ENCODE results near the gene SLC6A8. TPM values are rescaled to one million over a fixed set of nuclear protein-coding genes. Genes with fewer than 3 reads are reported as not detected.
"Not testable (repeated sequence)": the region's sequence is repeated elsewhere in the genome, so short reads cannot be mapped to it uniquely, and the experiment has no call there.

Gene SLC6A8
- total RNA-seq, 1 experiment from 2014 or later, result 45.3 TPM

DNA sequence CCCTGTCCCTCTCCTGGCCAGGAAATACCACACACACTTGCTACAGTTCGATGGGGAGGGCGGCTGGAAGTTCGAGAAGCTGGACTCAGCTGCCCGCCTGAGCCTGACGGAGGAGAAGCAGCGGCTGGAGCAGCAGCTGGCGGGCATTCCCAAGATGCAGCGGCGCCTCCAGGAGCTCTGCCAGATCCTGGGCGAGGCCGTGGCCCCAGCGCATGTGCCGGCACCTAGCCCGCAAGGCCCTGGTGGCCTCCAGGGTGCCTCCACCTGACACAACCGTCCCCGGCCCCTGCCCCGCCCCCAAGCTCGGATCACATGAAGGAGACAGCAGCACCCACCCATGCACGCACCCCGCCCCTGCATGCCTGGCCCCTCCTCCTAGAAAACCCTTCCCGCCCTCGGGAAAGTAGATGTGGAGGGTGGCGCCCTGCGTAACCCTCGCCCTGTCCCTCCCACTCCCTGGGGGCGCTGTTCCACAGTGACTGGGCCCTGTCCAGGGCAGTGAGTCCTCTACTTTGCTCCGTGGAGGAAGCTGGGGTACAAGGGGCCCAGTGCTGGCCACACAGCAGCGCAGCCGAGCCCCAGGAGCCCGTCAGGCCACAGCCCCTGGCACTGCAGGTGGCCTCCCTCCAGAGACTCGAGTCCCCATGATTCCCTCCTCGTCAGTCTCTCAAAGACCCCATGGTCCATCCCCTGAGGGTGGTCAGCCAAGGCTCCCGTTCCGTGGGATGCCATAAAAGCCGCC, 55.9 kb downstream of the SLC6A8 start:
- H2AFZ ChIP-seq (ENCODE audit: low read length); H3K9me2 ChIP-seq (replicated peaks; ENCODE audit: low read length); H3K36me3 ChIP-seq (ENCODE audit: low read depth, low read length); H3K9me3 ChIP-seq (ENCODE audit: low read length); H3K79me2 ChIP-seq (ENCODE audit: low read length); H3K4me1 ChIP-seq (ENCODE audit: insufficient read depth, low read length); H3K9ac ChIP-seq (ENCODE audit: low read length); H3K27me3 ChIP-seq (ENCODE audit: low read length); H3K4me3 ChIP-seq (ENCODE audit: low read length); H4K20me1 ChIP-seq (ENCODE audit: low read length); H3F3A ChIP-seq (ENCODE audit: low read length, unreplicated experiment); H3K27ac ChIP-seq (ENCODE audit: low read length); BruUV-seq (replicated peaks); CTCF ChIA-PET; intact Hi-C loops (cut with micrococcal nuclease); POLR2A ChIA-PET (ENCODE audit: unreplicated experiment): not testable (repeated sequence)
- H3K4me2 ChIP-seq (ENCODE audit: low read length), result peak overlapping the region; percentile 28; the same call in 1 of the 2 replicates
- ATAC-seq (peak; percentile 24; the same call in 1 of the 2 replicates), DNase-seq (peak; percentile 43)

- peak; percentile 7 for DNase-seq
- intact Hi-C loops (cut with micrococcal nuclease), result no loop called here
- H3K9me3 ChIP-seq (ENCODE audit: low read length), result no peaks in the 10 kb centered on the region
- no peaks in the 10 kb centered on the region for H4K20me1 ChIP-seq (ENCODE audit: low read length)
- TF ChIP-seq EZH2 (IDR thresholded peaks at IDR 0.05; ENCODE audit: low read length, unreplicated experiment) (no peak), EZH2phosphoT487 (IDR thresholded peaks at IDR 0.05; ENCODE audit: borderline replicate concordance, low read length) (no peak), CTCF (conservative IDR thresholded peaks at IDR 0.05; ENCODE audit: low read depth, low read length) (peak; percentile 40; the same call in 1 of the 2 replicates)
- H3K79me2 ChIP-seq (ENCODE audit: low read length), result no peaks in the 10 kb centered on the region
- H3K36me3 ChIP-seq (ENCODE audit: low read depth, low read length), result no peaks in the 10 kb centered on the region
- H3K9ac ChIP-seq (ENCODE audit: low read length), result no peak overlapping the region
- H3K4me1 ChIP-seq (ENCODE audit: insufficient read depth, low read length), result no peaks in the 10 kb centered on the region
- H3K9me2 ChIP-seq (replicated peaks; ENCODE audit: low read length), result no peaks in the 10 kb centered on the region
- H3K4me2 ChIP-seq (ENCODE audit: low read length), result peak overlapping the region; percentile 28; the same call in 1 of the 2 replicates
- CTCF ChIA-PET, result no interaction called here
- H3K27me3 ChIP-seq (ENCODE audit: low read length), result no peaks in the 10 kb centered on the region
- H2AFZ ChIP-seq (ENCODE audit: low read length), result no peak overlapping the region
- no peak overlapping the region for H3K4me3 ChIP-seq (ENCODE audit: low read length)
- ATAC-seq, result 0 out of 2 replicates have a peak, but pooled peaks have one; percentile 24
- POLR2A ChIA-PET (ENCODE audit: unreplicated experiment), result no interaction called here
- no peaks in the 10 kb centered on the region for H3F3A ChIP-seq (ENCODE audit: low read length, unreplicated experiment)
- BruUV-seq (replicated peaks), result no TSS peak
- no peak overlapping the region for H3K27ac ChIP-seq (ENCODE audit: low read length)
Observed at GRCh38 chrX:153744210-153745066, 56.7 kb downstream of the SLC6A8 start.

GRCh38 chrX:153745067-153745433, 57.3 kb downstream of the SLC6A8 start:
- H2AFZ ChIP-seq (ENCODE audit: low read length); H3F3A ChIP-seq (ENCODE audit: low read length, unreplicated experiment); H3K79me2 ChIP-seq (ENCODE audit: low read length); H3K4me2 ChIP-seq (ENCODE audit: low read length); H3K4me3 ChIP-seq (ENCODE audit: low read length); H3K27me3 ChIP-seq (ENCODE audit: low read length); H3K36me3 ChIP-seq (ENCODE audit: low read depth, low read length); ATAC-seq; H3K4me1 ChIP-seq (ENCODE audit: insufficient read depth, low read length); H3K27ac ChIP-seq (ENCODE audit: low read length); H3K9ac ChIP-seq (ENCODE audit: low read length); intact Hi-C loops (cut with micrococcal nuclease); H3K9me3 ChIP-seq (ENCODE audit: low read length); H4K20me1 ChIP-seq (ENCODE audit: low read length); DNase-seq; H3K9me2 ChIP-seq (replicated peaks; ENCODE audit: low read length); BruUV-seq (replicated peaks); POLR2A ChIA-PET (ENCODE audit: unreplicated experiment); CTCF ChIA-PET: not testable (repeated sequence)

Other genes with a start within 250 kb of the SLC6A8 start
- 1.4 and 4.7 TPM in 2 replicates for gene TREX2, start 241.9 kb upstream of the SLC6A8 start, total RNA-seq (2014; rRNA removed)
- 34.1 and 46.0 TPM in 2 replicates for gene HAUS7, start 217.3 kb upstream of the SLC6A8 start, total RNA-seq (2014; rRNA removed)
- gene BGN, start 192.9 kb upstream of the SLC6A8 start, total RNA-seq (2014; rRNA removed), result not detected in 2 replicates
- gene ATP2B3, start 170.3 kb upstream of the SLC6A8 start, total RNA-seq (2014; rRNA removed), result not detected in 2 replicates
- gene CCNQ, start 88.8 kb upstream of the SLC6A8 start, total RNA-seq (2014; rRNA removed), result 110 and 145 TPM in 2 replicates
- 10.7 and 13.0 TPM in 2 replicates for gene DUSP9, start 40.7 kb upstream of the SLC6A8 start, total RNA-seq (2014; rRNA removed)
- gene PNCK, start 14.1 kb upstream of the SLC6A8 start, total RNA-seq (2014; rRNA removed), result 1.0 and 3.3 TPM in 2 replicates
- gene BCAP31, start 36.5 kb downstream of the SLC6A8 start, total RNA-seq (2014; rRNA removed), result 289 and 301 TPM in 2 replicates
- gene ABCD1, start 36.9 kb downstream of the SLC6A8 start, total RNA-seq (2014; rRNA removed), result 44.4 and 48.6 TPM in 2 replicates
- 27.3 and 43.5 TPM in 2 replicates for gene PLXNB3, start 76.3 kb downstream of the SLC6A8 start, total RNA-seq (2014; rRNA removed)
- 0.40 and 1.5 TPM in 2 replicates for gene SRPK3, start 93.1 kb downstream of the SLC6A8 start, total RNA-seq (2014; rRNA removed)
- 88.6 and 104 TPM in 2 replicates for gene IDH3G, start 106.4 kb downstream of the SLC6A8 start, total RNA-seq (2014; rRNA removed)
- 232 and 298 TPM in 2 replicates for gene SSR4, start 106.7 kb downstream of the SLC6A8 start, total RNA-seq (2014; rRNA removed)
- gene PDZD4, start 142.6 kb downstream of the SLC6A8 start, total RNA-seq (2014; rRNA removed), result 0.26 and 0.63 TPM in 2 replicates
- gene L1CAM, start 198.2 kb downstream of the SLC6A8 start, total RNA-seq (2014; rRNA removed), result 5.2 and 11.2 TPM in 2 replicates
- gene AVPR2, start 216.7 kb downstream of the SLC6A8 start, total RNA-seq (2014; rRNA removed), result not detected in 2 replicates
- gene ARHGAP4, start 238.3 kb downstream of the SLC6A8 start, total RNA-seq (2014; rRNA removed), result 4.0 and 4.6 TPM in 2 replicates
- gene NAA10, start 247.1 kb downstream of the SLC6A8 start, total RNA-seq (2014; rRNA removed), result 169 and 172 TPM in 2 replicates